GF-D8 (cell line): Measurements from ENCODE around the gene CEBPE.

Source experiments
- DNase-seq: peaks from one replicate; lab custom pipeline; 2025; lab: John Stamatoyannopoulos, UW

The CEBPE gene

DNA sequence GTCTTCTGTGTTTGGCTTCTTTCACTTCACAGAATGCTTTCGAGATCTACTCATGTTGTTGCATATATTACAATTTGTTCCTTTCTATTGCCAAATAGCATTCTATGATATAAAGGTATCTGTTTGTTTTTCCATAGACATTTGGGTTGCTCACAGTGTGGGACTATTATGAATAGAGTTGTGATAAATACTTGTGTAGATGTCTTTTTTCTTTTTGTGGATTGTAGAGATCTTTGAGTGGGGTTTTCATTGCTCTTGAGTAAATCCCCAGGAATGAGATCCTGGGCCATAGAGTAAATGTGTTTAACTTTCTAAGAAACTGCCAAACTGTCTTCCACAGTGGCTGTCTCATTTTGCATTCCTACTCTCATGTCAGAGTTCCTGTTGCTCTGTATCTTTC, 24.9 kb upstream of the CEBPE start:
- DNase-seq: no peak

DNA sequence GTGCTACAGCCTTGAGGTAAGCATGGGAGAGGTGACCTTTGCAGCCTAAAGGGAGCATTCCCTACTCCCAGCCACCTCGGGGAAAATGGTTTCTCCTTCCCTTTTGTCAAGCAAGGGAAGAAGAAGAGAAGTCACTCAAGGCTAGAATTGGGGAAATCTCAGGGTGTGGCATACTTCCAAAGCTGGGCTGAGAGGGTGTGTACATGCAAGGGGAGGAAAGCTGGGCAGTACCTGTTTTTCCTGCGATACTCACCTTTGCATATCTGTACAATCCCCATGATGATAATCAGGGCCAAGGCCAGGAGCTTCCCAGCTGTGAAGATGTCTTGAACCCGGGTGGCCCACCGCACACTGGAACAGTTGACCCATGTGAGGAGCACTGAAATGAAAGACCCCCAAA, 23.8 kb upstream of the CEBPE start:
- no peak for DNase-seq

DNA sequence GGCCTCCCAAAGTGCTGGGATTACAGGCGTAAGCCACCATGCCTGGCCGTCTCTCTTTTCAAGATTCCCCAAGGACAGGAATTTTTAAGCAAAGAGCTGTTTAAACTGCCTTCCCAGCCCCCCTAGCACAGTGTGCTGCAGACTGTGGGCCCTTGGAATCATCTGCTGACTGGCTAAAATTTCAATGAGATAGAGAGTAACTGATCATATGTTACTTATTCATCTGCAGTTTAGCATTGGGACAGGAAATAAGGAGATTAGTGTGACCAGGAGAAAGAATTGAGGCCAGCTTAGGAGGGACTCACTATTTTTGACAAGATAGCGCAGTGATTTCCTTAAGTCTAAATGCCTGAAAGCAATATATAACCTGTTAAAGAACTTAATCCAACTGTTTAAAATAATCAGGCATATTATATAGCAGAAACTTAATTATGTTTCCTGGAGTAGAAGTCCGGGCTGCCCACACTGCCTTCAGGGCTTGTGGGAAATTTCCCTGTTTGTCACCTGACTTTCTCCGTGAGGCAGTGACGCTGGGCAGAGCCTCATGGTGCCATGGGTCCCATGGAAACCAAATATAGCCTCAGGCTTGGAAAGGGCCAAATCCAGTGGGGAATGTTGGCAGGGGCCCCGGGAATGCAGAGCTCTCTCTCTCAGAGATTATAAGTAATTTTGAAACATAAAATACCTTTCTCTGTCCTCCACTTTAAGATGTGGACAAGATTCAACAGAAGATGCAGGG, 22.8 kb upstream of the CEBPE start:
- DNase-seq: no peak

DNA sequence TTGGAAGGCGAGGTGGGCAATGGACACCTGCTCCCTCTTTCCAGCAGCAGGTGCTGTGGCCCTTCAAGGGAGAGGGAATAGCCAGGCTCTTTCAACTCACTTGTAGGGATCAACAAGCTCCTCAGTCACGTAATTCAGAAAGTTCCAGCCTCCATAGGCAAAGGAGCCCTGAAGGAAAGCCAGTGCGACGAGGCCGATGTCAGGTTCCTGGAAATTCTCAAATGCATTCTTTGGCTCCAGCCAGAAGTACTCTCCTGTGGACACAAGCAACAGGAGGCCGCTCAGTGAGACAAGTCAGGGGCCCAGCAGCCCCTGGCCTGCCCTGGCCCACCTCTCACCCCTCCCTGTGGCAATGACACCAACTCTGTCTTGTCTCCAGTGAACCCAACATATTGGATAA, 21.3 kb upstream of the CEBPE start:
- DNase-seq: no peak

DNA sequence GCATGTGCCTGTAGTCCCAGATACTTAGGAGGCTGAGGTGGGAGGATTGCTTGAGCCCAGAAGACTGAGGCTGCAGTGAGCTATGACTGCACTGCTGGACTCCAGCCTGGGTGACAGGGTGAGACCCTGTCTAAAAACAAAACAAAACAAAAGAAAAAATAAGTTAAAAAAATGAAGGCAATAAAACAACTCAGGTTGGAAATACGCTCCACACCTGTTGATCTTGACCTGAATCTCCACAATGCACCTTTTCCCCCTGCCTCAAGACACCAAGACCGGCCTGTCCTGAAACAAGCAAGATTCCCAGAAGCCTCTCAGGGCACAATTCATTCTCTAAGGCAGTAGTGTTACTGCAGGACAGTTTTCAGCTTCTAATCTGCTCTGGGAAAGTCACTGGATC, 20.8 kb upstream of the CEBPE start:
- DNase-seq: no peak

DNA sequence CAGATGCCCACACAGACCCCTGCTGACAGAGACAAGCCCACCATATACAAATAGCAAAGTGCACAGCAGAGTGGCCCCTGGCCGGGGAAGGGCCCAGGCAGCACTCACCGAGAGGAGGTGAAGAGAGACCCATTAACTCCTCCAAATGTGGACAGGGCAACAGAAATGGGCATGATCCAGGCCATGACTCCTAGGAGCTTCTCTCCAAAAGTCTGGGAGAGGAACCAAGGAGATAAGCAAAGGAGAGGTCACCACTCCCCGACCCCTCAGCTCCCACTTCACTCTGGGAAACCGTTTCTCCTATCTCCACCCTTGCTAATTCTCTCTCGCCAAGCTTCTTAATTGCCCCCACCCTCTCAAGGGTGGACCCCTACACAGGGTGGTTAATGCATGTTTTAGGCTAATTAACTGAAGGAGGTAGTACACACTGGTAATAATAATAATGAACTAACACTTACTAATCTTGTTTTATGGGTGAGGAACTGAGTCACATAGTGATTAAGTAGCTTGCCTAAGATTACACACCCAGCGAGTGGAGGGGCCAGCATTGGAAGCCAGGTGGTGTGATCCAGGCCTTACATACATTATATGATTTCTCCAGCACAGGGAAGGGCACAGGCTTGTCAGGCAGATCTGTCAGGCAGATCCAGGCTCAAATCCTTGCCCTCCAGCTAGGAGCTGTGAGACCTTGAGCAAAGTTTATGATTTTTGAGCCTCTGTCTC, 18.9 kb upstream of the CEBPE start:
- DNase-seq: no peak

DNA sequence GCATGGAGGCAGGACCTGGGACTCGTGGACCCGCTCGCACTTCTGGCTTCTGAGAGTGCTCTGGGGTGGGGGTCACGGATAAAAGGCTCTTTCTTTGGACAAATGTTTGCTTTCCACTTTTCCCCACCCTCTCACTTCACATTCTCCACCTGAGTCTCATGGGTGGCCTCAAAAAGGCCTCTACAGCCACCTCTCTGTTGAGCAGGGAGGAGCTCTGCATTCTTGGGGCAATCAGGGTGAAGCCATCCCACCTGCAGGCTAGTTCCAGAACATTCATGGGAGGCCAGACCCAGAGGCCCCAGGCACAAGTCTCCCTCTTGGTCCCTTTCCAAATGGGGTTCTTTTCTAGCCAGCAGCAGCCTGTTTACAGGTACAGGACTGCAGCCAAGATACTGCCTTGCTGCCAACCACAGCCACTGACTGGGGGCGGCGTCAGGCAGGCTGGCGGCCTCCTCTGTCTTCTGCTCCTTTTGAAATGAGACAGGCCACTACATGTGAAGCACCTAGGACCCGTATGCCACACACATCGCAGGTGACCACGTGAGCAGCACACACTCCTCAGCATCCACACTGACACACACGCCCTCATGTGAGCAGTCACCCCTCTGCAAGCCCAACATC, 18.2 kb upstream of the CEBPE start:
- DNase-seq: no peak

DNA sequence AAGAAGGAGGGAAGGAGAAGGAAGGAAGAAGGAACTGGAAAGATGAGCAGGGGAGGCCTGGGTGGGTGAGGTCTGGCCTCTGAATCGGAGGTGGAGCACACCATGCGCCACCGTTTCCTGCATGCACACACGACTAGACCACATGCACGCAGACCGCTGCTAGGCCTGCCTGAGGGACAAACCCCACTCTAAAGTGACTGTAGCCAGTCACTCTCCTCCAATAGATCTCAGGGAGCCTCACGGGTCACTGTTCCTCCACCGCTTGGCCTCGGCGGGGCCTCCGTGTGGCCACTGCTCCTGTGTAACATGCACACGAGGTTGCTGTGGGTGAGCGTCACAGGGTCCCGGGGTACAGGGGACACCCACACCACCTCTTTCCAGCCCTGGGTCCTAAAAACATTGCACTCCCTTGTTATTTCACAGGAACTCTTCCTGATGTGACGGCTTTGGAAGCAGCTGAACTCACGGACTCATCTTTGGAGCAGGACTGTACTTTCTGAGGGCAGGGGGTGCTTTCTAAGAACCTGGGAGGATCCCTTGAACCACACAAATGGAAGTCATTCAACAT, 17.6 kb upstream of the CEBPE start:
- DNase-seq: no peak

DNA sequence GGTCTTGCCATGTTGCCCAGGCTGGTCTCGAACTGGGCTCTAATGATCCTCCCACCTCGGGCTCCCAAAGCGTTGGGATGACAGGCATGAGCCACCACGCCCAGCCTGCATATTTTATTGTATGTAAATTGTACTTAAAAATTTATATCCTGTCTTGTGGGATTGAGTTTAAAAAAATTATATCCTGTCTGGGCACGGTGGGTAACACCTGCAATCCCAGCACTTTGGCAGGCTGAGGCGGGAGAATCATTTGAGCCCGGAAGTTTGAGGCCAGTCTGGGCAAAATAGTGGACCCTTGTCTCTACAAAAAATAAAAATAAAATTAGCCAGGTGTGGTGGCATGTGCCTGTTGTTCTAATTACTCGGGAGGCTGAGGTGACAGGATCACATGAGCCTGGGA, 13.9 kb upstream of the CEBPE start:
- no peak for DNase-seq

DNA sequence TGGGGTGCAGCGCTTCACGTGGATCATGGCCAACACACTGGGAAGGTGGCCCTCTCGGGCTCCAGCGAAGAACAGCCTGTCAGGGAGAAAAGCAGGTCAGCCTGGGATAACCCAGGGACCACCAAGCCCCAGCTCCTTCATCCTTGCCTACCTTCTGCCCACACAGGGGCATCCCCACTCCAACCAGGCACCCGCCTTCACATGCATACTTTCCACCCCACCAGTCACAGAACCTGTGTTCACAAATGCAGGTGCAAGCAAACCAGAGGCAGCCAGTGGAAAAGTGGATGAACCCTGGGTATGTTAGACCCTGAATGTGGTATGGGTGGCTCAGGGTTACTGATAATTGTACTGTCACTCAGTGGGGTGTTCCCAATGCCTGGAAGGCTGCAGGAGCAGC, 12.4 kb upstream of the CEBPE start:
- DNase-seq: no peak

DNA sequence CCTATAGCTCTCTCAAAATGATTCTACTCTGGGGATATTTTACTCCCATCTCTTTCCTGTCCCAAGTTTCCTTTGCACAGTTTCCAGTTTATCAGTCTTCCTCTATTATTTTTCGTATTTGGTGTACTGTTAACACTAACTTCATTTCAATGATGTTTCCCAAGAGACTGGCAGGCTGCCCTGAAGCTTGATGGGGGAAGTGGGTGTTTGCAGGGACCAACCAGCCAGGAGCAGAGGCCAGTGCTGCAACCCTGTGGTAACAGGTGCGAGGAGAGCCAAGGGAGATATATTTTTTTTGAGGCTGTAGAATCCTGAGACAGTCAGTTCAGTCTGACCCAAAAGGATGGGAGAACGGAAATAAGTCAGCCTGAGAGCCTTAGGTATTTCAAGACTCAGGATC, 11.8 kb upstream of the CEBPE start:
- peak; percentile 90 for DNase-seq

DNA sequence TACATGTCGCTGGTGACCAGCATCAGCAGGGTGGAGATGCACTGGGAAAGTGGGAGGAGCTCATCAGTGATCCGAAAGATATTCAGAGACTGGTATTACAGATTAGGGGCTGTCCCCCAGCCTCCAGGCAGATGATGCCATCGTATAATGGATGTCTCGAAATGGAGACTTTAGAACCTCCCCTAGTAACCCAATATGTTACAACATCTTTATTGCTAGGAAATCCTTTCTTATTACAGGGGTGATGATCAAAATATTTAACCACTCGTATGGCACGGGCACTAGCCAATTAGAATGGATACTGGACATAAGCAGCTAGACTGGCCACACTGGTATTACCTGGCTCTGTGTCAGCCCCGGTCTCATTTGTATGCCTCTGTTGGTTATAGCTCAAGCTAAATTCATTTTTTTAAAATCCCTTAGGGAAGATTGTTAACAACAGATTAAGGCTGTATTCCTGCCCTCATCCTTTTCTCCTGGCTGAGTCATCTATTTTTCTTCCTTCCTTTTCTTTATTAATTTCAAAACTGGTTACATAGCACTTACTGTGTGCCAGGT, 10.8 kb upstream of the CEBPE start:
- DNase-seq: no peak

DNA sequence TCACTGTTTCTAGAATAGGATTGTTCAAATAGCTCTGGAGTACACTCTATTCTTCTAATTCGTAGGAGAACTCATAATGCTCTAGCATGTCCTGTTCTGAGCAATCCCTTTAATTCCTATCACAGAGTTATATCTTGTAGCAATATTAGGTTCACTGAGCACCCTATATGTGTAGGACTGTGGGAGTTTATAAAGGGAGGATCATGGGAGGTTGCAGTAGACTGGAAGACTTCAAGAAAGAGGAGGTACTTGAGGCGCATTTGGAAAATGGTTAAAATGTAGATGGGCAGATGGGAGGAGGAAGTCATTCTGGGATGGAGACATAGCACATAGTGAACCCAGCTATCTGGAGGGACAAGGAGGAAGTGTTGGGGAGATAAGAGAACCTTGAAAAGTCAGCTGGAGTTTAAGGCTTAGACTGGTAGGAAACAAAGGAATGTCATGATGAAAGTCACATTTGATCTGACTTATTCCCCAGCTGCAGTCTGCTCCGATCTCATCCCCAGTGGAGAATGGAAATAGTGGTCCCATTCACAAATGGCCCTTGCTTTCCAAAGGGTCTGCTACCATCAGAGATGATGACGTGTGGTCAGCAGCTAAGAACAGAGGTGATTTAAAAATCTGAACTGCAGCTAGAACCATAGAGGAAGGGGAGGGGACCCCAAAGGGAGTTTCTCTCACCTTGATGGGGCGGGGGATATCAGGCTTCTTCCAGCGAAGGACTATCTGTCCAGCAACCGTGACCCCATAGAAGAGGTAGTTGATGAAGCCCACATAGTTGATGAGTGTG, 10.1 kb upstream of the CEBPE start:
- DNase-seq: peak; percentile 76

DNA sequence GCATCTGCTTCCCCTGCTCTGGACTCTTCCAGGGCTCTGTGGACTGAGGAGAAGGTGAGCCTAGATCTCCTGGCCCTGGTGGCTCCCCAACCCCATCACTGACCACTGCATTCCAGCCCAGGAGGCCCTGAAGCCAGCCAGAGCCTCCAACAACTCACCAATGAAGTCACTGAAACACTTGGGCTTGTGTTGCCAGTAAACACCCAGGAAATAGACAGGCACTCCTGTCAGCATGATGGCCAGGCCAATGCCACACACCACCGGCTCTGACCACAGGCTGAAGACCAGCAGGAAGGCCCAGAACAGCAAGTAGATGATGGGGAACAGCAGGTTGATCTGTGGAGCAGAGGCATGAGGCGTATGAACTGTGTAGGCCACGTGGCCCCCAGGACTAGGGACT, 8.8 kb upstream of the CEBPE start:
- no peak for DNase-seq

DNA sequence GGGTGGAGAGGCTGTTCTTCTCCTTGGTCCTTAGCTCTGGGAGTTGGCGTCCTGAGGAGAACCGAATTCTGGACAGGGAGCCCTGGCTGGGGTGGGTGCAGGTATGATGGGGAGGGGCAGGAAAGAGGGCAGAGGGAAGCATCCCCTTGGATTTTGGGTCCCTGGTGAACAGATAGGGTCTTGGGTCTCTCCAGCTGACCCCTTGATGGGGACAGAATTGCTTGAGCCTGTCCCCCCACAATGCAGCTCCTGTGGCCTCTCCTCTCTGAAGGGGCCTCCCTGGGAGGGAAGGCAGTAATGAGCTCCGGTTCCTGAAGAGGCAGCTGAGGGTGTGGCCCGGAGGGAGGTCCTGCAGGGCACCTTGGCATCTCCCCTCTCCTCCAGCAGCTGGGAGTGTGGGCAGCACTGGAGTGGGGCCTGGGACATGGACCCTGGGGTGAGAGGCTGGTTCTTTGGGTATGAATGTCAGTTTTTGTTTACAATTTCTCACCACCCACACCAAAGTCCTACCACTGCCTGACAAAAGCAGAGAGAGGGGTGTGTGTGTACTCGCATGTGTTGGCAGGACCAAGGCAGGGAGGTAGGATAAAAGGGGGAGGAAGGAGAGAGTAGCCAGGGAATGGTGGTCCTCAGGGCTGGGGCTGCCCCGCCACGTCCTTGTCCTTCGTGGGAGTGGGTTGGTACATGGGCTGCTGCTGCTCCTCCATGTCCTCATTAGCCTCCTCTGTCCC, 7.7 kb upstream of the CEBPE start:
- no peak for DNase-seq

DNA sequence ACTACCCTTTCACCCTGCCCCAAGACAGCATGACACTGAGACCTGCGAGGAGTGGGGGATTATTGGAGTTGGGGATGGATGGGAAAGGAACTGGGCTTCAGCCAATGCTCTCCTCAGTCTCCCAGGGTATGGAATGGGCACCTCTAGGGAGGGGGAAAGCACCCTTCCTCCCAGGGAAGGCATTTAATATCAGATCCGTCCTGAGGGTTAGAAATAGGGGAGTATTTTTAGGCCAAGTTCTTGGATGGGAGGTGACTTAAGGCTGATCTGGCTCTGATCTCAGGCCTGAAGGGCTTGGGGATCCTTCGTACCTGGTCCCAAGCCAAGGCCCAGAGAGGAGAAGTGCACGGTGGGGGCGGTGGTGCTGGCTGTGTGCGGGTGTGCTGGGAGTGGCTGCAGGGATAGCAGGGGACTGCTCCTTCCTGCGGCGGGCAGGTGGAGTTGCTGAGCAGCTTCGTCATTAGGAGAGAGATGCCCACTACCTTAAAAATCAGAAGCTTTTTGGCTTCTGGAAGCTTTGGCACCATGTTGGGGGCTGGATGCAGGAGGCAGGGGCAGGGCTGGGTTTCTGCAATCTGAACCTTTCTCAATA, 7.0 kb upstream of the CEBPE start:
- no peak for DNase-seq

DNA sequence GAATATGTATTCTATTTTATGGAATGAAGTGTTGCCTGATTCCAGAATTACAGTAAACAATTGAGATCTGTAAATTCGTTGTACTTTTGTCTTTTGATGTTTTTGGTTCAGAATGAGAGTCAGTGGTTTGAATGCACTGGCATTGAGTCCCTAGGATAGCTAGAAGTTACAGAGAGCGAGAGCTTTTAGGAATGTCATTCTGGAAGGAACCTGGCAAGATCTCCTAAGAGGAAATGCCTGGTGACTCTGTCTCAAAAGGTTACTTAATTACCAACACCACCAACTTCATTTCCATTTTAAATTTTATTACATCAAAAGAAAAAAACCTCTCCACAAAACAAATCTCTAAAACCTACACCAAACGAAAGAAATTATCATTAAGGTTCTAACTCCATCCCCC, 6.0 kb upstream of the CEBPE start:
- no peak for DNase-seq

DNA sequence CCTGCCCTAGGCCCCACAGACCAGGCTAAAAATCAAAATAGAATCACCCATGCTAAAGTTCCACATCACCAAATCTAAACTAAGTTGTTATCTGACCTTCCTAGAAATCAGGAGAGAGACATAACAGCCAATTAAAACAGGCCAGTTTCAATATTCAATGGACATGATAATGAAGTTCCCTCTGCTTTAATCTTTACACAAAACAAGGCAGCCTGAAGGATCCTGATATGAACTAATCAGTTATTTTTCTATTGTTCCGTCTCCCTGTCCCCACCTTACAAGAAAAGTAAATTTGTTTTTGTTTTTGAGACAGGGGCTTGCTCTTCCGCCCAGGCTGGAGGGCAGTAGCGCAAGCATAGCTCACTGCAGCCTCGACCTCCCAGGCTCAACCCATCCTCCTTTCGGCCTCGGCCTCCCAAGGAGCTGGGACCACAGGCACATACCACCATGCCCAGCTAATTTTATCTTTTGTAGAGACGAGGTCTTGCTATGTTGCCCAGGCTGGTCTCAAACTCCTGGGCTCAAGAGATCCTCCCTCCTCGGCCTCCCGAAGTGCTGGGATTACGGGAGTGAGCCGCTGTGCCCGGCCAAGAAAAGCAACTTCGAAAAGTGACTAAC, 5.4 kb upstream of the CEBPE start:
- DNase-seq: no peak

DNA sequence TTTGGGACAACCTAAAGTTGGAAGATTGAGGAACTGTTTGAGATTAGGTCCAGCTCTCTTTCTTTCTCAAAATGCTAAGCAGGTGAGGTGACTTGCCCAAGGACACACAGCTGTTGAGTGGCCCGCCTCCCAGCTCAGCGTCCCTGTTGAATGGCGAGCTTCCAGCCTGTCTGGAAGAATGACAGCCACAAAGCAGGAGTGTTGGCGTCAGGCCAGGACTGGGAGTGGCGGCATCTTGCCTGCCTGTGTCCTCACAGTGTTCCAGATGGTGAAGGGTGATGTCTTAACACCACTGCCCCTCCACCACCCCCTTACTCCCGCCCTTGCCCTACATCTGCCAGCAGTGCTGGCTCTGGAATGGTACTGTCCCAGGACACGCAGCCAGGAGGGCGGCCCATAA, 4.4 kb upstream of the CEBPE start:
- DNase-seq: no peak

DNA sequence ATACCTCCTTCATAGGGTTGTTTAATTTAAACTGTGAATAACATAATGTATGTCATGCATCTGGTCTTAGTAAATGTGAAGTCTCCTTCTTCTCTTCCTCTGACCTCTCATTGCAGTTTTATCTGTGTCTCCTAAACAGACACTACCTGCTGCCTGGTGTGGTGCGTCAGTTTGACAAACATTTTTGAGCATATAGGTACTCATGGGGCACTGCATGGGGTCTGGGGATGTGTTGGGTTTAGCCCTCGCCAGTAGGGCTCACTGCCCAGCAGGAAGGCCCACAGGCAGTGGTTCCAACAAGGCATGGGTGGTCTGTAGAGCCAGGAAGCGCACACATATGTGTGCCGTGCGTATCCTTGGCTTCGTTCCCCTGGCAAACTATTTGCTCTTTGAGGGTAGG, 3.0 kb upstream of the CEBPE start:
- DNase-seq: no peak
